Activated gamma-delta T cell treated with Interleukin-2 at 50 U/mL for 16 hours (primary cell): ENCODE measurements around the gene CWF19L1.

Source experiments
- DNase-seq: peaks from one replicate; pipeline ENCODE4 v3.0.0-alpha.2; 2020

The CWF19L1 gene

DNA sequence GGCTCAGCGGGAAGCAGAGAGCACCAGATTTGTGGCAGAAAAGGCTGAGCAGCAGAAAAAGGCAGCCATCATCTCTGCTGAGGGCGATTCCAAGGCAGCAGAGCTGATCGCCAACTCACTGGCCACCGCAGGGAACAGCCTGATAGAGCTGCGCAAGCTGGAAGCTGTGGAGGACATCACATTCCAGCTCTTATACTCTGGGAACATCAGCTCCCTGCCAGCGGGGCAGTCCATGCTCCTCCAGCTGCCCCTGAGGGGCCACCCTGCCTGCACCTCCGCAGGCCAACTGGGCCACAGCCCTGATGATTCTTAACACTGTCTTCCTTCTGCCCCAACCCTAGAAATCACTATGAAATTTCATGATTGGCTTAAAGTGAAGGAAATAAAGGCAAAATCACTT lies 18.6 kb downstream of the CWF19L1 start:
- no peak for DNase-seq

DNA sequence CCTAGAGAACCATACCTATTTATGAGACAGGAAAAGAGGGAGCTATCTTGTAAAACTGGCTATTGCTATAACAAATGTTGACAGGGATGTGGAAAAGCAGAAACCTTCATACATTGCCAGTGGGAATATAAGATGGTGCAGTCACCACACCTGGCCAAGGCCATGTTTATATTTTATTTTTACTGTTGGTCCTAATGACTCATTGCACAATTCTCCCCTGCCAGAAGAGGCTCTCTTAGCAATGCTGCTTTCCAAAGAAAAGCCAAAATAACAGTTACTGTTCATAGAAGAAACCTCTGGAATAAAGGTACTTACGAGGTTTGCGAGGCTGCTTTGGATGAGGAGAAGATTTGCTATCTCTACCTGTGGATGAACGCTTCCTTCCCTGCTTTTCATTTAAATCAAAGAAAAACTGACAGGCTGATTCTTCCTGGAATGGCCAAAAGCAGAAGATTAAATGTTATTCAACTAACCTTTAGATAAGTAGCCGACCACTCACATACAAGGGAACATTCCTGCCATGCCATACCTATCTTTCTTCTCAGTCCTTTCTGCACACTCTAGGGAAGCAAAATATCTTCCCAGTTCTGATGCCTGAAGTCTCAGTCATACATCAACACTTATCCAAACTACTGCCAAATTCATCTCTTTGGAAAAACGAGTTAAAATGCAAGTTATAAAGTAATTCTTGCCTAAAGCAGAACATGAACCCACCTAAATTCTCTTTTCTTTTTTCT lies 21.8 kb downstream of the CWF19L1 start:
- DNase-seq, result no peak

DNA sequence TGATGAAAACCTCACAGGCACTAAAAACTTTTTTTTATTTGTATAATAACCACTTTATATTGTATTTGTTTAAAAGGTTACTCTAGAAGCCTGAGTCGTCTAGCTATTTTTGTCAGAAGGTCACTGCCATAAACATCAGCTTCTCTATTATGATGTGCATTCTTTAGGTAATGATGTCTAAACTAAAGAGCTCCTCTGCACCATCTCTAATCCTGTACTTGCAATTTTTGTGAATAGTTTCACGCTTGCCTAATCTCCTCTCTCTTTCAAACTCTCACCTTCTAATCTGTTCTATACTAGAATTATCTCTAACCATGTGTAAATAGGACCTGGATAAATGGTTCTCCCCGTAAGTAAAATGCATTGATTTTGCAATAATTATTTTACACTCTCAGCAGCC lies 27.6 kb downstream of the CWF19L1 start:
- no peak for DNase-seq

DNA sequence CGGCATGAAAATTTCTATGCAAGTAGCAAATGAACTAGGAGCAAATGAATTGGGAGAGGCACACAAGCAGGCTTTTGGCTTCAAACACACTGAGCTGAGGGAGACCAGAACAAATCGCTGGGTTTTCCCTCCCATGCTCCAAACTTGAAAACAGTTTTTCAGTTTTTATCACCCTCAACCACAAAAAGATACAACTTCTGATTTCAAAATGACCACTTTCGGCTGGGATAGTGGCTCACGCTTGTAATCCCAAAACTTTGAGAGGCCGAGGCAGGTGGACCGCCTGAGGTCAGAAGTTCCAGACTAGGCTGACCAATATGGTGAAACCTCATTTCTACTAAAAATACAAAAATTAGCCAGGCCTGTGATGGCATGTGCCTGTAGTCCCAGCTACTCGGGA lies 29.0 kb downstream of the CWF19L1 start:
- DNase-seq, result no peak

DNA sequence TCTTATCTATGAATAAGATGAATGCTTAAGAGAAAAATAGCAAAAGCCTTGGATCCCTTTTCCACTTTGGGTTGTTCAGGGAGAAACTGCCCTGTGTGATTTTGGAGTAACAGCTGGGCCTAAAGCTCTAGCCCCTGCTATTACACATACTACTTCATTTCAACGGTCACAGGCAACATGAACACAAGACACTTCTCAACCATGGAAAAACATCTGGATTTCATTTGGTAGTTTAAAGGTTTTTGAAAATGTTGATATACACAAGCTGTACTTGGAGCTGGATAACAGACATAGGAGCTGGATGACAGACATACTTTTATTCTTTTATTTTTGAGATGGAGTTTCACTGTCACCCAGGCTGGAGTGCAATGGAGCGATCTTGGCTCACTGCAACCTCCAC lies 35.3 kb downstream of the CWF19L1 start:
- DNase-seq, result no peak

DNA sequence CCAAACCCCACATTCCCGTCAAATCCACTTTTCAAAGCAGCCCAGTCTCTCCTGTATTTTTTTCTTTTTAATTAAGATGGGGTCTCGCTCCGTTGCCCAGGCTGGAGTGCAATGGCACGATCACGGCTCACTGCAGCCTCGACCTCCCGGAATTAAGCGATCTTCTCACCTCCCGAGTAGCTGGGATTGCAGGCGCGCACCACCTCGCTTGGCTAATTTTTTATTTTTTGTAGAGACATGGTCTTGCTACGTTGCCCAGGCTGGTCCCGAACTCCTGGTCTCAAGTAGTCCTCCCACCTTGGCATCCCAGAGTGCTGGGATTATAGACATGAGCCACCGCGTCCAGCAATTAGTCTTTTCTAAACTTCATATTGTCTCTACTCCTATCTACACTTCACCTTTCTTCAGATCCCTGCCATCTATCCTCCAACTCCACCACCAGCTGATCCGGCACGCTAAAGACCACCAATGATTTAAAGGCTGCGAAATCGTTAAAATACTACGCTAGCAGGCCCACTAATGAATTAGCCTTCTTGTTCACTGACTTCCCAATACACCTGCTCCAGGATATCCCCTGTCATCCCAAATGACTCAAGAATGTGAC lies 37.5 kb downstream of the CWF19L1 start:
- no peak for DNase-seq

DNA sequence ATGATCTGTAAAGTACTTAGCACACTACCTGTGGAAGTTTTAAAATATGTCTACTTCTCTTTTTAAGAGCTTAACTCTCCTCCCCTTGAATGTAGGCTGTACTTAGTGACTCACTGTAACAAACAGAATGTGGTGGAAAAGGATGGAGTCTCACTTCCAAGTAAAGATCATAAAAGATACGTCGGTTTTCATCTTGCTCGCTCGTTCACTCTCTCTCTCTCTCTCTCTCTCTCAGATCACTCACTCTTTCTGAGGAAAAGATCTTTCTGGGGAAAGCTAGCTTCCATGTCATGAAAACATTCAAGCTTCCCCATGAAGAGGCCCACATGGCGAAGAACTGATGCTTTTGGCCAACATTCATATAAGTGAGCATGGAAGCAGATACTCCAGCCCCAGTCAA lies 43.6 kb downstream of the CWF19L1 start:
- DNase-seq, result no peak

DNA sequence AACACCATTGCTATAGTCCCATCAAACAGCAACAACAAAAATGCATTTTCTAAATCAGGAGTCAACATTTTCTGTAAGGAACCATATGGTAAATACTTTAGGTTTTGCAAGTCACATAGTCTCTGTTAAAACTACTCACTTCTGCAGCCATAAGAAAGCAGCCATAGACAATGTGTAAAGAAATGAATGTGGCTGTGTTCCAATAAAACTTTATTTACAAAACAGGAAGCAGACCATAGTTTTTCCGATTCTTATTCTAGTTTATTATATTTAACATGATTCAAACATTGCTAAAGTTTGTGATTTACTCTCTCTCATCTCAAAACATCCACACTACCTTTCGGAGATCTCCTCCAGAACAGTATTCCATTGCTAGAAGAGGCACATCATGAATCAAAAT lies 44.9 kb downstream of the CWF19L1 start:
- DNase-seq, result no peak

DNA sequence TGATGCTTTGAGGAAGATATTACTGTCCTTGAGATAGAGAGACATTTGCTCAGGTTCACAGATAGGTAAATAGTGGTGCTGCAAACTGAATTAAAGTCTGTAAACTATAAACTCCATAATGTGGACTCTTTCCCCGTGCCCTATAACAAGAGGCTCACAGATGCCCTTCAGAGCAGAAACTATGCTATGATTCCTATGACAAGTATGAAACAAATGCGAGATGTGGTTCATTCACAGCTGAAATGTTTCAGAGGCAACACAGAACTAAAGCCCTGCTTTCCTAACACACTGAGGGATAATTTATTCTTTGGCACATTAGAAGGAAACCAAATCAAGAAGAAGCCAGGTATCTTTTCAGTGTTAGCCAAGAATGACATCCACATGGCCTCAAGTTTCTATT lies 51.4 kb downstream of the CWF19L1 start:
- DNase-seq, result no peak

DNA sequence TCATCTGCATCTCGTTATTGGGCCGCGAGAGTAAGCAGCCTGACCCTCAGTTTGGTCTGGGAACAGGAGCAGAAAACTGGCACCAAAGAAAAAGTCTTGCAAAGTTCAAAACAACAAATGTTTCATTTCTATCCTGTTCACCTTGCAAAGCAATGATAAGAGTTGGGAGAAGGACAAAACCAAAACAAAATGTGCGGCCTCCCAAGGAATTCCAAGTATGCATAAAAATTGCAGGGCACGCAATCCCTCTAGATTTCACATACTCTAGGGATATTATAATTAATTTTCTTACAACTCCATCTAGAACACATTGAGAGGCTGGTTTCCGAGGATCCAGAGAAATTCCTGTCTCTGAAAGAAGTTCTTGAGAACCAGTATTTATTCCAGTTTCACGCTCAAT lies 58.1 kb downstream of the CWF19L1 start:
- DNase-seq, result no peak

DNA sequence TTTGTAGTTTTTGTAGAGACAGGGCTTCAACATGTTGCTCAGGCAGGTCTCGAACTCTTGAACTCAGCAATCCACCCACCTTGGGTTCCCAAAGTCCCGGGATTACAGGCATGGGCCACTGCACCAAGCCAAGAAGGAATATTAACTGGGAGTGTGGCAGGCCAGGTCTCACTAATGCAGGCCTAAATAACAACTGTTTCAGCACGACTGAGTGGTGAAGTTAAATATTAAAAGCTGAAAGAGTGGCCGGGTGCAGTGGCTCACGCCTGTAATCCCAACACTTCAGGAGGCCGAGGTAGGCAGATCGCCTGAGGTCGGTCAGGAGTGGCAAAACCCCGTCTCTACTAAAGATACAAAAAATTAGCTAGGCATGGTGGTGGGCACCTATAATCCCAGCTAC lies 59.2 kb downstream of the CWF19L1 start:
- DNase-seq, result no peak

DNA sequence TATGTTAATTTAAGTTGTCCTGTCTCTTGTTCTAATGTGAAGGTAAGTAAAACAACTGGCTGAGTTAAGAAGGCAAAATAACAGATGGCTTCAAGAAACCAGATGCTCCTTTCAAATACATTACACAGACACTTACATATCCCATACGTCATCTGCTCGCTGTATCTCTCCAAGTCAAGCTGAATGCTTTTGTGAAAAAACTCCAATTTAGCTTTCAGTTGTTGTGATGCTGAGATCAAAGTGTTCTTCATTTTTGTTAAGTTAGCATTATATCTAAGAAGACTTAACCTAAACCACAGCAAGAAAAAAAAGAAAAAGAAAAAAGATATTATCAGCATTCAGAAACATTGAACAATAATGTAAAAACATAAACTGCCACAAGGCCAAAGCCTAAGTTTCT lies 63.1 kb downstream of the CWF19L1 start:
- DNase-seq, result no peak

DNA sequence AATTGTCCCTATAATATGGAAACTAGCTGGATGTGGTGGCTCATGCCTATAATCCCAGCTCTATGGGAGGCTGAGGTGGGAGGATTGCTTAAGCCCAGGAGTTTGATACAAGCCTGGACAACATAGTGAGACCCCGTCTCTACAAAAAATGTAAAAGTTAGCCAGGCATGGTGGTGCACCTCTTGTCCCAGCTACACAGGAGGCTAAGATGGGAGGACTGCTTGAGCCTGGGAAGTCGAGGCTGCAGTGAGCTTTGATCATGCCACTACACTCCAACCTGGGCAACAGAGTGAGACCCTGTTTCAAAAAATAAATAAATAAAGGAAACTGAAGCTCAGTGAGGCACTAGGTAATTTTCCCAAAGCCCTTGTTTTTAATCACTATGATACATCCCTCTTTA lies 65.9 kb downstream of the CWF19L1 start:
- DNase-seq, result no peak

DNA sequence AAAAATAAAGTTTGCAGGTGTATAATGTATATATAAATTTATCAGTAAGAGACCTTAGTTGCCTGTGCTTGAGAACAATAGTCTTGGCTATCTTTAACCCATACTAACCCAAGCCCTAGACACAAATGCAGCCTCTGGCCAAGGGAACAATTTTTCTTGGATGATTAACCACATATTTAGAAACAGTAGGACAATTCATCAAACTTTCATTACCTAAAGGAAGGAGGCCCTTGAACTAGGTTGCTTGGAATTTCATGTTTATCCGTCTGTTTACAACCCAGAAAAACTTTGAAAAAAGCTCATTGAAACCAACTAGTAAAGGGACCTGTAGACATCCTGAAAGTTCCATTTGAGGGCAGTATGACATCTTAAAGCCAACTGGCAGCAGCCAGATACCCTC lies 72.7 kb downstream of the CWF19L1 start:
- no peak for DNase-seq

DNA sequence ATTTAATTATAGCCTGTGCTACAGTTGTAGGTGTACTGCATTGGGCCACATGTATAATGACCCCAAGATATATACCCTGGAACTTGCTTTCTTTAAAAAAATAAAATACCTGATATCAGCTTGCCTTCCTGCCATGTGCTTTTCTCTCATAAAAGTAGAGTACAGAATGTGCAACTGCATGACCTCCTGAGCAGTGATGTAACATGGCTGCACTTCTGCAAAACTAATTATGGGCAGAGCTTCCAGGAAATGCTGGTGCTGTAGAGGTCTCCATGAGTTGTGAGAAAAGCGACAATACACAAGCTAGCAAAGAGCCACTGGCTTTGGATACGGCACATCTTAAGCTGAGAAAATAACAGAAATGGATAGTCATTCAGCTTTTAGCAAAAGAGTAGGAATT lies 75.1 kb downstream of the CWF19L1 start:
- no peak for DNase-seq

DNA sequence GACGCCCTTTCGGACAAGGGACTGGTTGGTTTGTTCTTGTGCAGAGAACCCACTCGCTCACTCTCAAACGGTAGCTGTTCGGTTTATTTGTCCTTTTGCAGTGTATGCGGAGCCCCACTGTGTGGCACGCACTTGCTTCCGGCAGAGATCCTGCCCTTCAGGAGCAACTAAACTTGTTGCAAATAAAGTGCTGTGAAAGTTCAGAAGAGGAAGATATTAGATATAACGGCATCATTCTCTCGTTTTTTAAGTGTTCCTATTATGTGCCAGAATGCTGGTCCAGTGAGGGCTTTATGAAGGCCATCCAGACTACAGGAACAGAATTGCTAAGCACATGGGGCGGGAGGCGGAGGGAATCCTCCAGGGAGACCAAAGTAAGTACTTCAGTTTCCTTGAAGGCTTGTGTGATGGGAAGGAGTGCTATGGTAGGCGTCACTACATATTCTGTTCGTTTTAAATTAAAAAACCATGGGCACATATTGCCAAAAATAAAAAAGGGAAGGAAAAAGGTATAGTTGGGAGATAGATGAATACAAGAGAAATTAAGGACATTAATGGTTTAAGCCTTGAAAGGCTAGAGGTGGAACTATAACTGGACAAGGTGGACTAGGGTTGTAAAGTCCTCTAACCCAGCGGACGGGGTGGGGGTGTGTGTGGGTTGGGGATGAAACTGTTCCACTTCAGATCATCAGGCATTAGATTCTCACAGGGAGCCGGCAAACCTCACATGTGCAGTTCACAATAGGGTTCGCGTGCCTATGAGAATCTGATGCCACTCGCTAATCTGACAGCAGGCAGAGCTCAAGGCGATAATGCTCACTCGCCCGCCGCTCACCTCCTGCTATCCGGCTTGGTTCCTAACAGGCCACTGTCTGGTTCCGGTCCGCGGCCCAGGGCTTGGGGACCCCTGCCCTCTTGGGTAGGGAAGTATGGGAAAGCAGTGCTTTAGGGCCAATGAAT lies 80.9 kb downstream of the CWF19L1 start:
- DNase-seq, result no peak

DNA sequence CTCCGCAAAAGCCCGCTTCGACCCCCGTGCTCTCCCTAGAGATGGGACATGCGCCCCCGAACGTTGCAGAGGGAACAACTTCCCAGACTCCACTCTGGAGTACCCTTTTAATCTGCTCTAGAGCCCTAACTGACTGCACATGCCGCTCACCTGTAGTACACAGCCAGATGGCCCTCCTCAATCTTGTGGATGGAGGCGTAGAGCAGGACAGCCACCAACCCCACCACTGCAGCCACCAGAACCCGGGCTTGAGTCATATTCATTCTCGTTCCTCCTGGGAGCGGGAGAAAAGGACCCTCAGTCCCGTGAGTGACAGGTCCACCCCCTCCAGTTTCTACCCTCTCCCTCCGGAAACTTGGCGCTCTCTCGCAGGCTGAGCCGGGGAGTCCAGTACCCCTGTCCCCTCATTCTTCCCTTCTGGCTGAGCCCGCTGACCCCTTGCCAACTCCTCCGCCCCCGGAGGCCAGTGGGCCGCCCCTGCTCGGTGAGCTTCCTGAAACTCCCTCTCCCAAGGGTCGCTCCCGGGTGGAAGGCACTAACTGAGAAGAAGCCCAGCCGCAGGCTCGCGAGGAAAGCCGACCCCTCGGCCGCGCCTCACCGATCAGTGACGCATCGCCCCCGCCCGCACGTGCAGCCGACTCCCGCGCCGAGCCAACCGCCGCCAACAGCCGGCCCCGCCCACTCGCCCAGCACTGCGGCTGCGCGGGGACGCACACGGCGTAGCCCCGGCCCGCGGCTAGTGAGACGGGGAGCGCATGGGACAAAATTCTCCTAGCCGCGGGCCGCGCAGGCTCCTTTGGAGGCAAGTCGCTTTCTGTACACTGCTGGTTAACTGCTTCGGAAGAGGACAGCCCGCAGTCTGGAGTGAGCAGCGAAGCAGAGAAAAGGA lies 81.8 kb downstream of the CWF19L1 start, which contains the start of gene ERLIN1:
TSS of gene ERLIN1 (minus strand) at position 666 of the 889 bp plus-strand sequence. CDS start at position 263, 403 bp downstream.
- peak; percentile 87 for DNase-seq

DNA sequence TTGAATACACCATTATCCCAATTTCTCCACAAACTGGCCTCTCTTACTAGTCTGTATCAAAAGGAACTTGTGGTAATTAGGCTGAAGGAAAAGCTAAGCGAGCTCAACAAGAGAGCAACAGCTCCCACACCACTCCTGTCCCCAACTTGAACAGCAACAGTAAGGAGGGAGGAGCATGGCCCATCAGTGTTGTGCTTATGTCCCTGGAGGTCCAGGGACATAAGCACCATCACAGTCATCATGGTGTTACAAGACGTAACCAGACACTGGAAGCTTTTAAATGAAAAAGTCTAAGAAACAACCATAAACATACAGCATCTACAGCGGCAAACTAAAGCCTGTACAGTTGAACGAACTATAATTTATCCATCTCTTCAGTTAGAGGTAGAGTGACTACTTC lies 82.6 kb downstream of the CWF19L1 start:
- no peak for DNase-seq

DNA sequence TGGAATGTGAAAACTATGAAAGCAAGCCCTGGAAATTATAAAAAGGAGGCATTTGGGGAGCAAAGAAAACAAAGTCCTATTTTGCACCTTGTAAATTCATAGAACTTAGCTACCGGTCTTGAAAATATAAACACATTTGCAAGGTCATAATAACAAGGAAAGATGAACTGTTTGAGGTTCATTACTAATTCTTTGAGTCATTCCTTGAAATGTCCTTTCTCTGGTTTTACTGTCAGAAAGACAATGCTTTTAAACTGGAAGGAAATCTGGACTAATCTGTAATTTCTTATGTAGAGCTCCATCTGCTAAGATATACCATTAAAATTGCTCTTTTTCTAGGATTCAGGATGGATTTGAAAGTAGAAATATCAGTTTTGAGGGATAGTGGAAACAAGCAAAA lies 83.0 kb downstream of the CWF19L1 start:
- no peak for DNase-seq

DNA sequence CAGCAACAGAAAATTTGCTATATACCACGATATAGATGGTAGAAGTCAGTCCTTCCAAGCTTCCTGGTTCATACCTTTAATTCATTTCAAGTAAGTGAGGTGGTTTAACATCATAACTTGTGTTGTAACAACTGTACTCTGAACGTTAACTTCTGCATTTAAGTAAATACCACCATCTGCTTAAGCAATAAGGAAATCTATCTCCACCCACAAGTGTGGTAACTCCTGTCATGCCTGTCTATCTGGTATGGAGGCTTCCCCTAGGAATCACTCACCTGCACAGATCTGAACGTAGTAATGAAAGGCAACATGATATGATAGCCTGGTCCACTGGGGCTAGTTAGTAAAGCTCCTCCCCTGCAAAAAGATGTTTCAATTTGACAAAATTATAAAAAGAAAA lies 84.0 kb downstream of the CWF19L1 start:
- DNase-seq, result no peak

DNA sequence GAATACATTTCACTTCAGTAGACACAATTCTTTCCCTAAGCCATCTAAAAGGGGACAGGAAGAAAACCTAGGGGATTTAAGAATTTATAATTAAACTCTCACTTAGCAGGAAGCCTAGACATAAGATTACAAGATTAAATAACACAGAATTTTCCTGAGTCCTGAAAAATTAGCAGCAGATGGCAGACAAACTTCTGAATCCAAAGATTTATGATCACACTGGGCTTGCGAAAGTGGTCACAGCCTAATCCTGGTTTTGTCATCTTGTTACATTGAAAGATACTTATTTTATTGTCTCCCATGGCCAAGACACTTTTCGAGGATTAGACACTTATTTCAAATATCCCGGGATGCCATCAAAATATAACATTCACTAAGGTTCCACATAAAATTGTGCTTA lies 84.5 kb downstream of the CWF19L1 start:
- DNase-seq, result no peak
